Measurements from ENCODE around the gene PAN2.

DNA sequence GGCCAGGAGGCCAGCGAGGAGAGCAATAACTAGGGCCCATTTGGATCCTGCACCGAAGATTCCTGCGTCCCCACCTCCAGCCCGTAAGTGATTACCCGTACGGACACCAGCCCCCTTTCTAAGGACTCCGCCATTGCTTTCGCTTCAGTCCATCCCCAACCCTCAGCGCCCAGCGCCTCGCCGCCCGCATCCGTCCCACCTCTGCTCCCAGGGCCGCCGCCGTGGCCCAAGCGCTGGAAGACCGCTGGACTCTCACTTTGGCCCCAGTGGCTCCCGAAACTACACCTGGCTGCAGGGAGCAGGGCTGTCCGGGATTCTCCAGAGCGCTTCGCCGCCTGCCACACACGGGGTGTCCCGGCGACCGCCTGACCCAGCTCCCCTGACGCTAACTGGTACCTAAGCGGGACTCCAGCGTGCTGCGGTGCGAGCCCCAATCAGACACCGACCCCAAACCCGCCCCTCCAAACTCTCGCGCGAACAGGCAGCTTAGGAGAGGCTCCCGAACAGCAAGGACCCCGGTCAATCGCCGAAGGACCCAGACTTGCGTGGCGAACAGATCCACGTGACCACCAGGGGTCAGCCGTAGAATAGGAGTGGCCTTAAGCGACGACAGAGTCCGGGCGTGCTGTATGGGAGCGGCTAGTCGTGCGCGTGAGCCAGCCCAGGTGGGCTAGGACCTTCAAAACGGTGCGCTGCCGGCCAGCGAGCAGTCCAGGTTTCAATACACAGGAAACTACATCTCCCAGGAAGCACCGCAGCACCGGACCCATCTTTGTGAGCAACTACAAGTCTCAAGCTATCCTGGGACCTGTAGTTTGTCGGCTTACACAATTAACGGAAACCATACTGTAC, 18.0 kb downstream of the PAN2 start, which contains the start of gene CNPY2:
- TF ChIP-seq, protein P1, sequence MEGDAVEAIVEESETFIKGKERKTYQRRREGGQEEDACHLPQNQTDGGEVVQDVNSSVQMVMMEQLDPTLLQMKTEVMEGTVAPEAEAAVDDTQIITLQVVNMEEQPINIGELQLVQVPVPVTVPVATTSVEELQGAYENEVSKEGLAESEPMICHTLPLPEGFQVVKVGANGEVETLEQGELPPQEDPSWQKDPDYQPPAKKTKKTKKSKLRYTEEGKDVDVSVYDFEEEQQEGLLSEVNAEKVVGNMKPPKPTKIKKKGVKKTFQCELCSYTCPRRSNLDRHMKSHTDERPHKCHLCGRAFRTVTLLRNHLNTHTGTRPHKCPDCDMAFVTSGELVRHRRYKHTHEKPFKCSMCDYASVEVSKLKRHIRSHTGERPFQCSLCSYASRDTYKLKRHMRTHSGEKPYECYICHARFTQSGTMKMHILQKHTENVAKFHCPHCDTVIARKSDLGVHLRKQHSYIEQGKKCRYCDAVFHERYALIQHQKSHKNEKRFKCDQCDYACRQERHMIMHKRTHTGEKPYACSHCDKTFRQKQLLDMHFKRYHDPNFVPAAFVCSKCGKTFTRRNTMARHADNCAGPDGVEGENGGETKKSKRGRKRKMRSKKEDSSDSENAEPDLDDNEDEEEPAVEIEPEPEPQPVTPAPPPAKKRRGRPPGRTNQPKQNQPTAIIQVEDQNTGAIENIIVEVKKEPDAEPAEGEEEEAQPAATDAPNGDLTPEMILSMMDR (IDR thresholded peaks at IDR 0.05; ENCODE audit: extremely low read depth in 1 of 2, insufficient read depth in 1 of 2, low read depth in 1 of 2, low read length in 2 of 2), result peak in 1 of 2 donors; percentile 23
- no peak for TF ChIP-seq JUN (IDR thresholded peaks at IDR 0.05; ENCODE audit: borderline replicate concordance, insufficient read depth, insufficient read length, low read depth)
- TF ChIP-seq MYC (IDR thresholded peaks at IDR 0.05; ENCODE audit: low read depth, low read length), result peak; percentile 41
- peak; percentile 64 for TF ChIP-seq POLR2A (IDR thresholded peaks at IDR 0.05; ENCODE audit: low read depth, low read length)
- TF ChIP-seq POLR2AphosphoS5 (IDR thresholded peaks at IDR 0.05; ENCODE audit: insufficient read depth, low read depth, low read length), result peak; percentile 88
- TF ChIP-seq, protein P2, sequence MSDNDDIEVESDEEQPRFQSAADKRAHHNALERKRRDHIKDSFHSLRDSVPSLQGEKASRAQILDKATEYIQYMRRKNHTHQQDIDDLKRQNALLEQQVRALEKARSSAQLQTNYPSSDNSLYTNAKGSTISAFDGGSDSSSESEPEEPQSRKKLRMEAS (IDR thresholded peaks at IDR 0.05; ENCODE audit: insufficient read depth, insufficient read length), result peak; percentile 81
- no peak for TF ChIP-seq EZH2 (IDR thresholded peaks at IDR 0.05; ENCODE audit: borderline replicate concordance, low read depth, low read length, severe bottlenecking)
